ENCODE measurements around the gene RAB4A. TPM values are rescaled to one million over a fixed set of nuclear protein-coding genes. Genes with fewer than 3 reads are reported as not detected.

Gene RAB4A
- polyA plus RNA-seq, 6 donors from 2014 or later, result 16.5 to 26.6 (median 23.2) TPM

- H3K4me3 Mint-ChIP-seq, result peak overlapping the region in 1 of 8 donors; percentile 2
- H3K27ac Mint-ChIP-seq, result no peak overlapping the region
- H3K4me1 Mint-ChIP-seq, result peaks cover 6 to 9% (median 6%) of the 10 kb centered on the region in 3 donors
- H3K27me3 Mint-ChIP-seq, result no peaks in the 10 kb centered on the region
- no peak for ATAC-seq (ENCODE audit: low read depth in 2 of 2)
- H3K36me3 Mint-ChIP-seq, result peaks cover 0 to 6% of the 10 kb centered on the region in 2 donors
- DNase-seq, result no peak
- peaks cover 0 to 6% (median 5%) of the 10 kb centered on the region in 7 donors for H3K9me3 Mint-ChIP-seq
Measured at GRCh38 chr1:229266832-229267500, 3.9 kb upstream of the RAB4A start.

DNA sequence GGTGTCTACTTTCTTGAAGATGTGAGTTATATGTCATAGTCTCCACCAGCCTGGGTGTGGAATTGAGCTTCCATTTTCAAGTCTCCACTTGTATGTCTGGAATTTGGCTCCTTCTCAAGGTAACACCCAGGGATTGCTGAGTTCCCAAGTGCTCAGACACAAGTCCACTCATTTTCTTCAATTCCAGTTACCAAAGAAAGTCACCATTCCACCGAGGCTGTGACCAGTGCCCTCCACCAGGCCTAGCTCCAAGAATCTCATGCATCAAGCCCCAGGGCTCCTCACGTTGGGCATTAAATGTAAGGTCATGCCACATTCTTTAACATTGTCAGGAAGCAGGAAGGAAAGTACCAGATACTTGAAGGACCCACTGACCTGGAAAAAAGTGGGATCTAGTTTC, 2.4 kb upstream of the RAB4A start:
- no peaks in the 10 kb centered on the region for H3K27me3 Mint-ChIP-seq

GRCh38 chr1:229271448-229272159, 693 bp downstream of the RAB4A start:
- Mint-ChIP-seq H3K4me1 (peaks cover 23 to 37% (median 30%) of the 10 kb centered on the region in 3 donors), H3K4me3 (peak overlapping the region; percentile 82 to 99 (median 94)), H3K36me3 (peaks cover 0 to 6% of the 10 kb centered on the region in 2 donors), H3K27ac (peak overlapping the region in 5 of 6 donors; percentile 74 to 94 (median 92)), H3K9me3 (peaks cover 0 to 6% (median 5%) of the 10 kb centered on the region in 7 donors), H3K27me3 (no peaks in the 10 kb centered on the region)
- DNase-seq (no peak), ATAC-seq (ENCODE audit: low read depth in 2 of 2) (peak; percentile 68 to 70)

More for the DNA sequence above, 2.4 kb upstream of the RAB4A start:
- Mint-ChIP-seq H3K4me3 (peak overlapping the region in 2 of 8 donors; percentile 21 to 76), H3K36me3 (peaks cover 0 to 6% of the 10 kb centered on the region in 2 donors), H3K27ac (peak overlapping the region in 1 of 6 donors; percentile 45), H3K4me1 (peaks cover 17 to 22% (median 18%) of the 10 kb centered on the region in 3 donors), H3K9me3 (peaks cover 0 to 6% (median 5%) of the 10 kb centered on the region in 7 donors)
- no peak for DNase-seq
- ATAC-seq (ENCODE audit: low read depth in 2 of 2), result no peak

DNA sequence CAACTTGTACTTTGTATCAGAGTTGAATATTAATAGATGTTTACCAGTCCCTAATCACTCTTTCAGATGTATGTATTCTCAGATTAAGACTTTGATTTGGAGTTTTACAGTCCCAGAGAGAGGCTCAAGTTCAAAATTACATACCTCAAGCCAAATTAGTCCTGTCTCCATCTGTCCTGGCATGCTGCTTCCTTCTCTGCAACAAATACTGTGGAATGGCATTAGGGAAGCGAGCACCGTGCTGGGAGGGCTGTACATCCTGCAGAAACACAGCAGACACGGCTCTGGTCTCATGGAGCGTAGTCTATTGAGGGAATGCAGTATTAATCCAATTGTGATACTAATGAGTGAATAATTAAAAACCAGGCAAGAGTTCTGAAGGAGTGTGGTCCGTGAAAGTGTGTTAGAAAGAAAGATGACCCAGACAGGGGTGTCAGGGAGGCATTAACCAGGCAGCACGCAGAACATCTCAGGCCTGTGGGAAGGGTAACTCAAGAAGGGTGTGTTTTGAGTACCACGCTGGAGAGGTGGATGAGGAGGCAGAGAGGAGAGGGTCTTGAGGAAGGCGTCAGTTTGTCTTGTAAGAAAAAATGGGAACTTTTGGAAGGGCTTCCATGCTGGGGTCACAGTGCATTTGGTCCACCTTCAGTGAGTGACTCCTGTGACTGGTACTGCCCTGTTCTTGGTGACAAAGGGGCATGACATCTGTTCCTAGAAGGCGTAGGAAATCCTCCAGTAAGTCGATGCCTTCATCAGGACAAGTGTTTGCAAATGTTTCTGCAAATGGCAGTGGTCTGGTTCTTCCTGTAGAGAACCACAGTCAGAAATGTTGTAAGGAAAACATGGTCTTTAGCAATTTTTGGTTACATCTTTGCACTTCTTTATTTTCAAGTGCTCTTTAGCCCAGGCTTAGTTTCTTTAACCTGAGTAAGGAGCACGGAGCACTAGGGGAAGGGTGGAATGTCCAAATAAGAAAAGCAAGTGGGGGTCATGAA, 1.6 kb downstream of the RAB4A start:
- Mint-ChIP-seq H3K9me3 (peaks cover 0 to 5% (median 0%) of the 10 kb centered on the region in 7 donors), H3K4me1 (peaks cover 23 to 37% (median 30%) of the 10 kb centered on the region in 3 donors), H3K27me3 (no peaks in the 10 kb centered on the region), H3K36me3 (peaks cover 0 to 6% of the 10 kb centered on the region in 2 donors), H3K4me3 (peak overlapping the region; percentile 82 to 99 (median 94)), H3K27ac (peak overlapping the region in 3 of 6 donors; percentile 7 to 87 (median 74))
- DNase-seq (no peak), ATAC-seq (ENCODE audit: low read depth in 2 of 2) (no peak)

DNA sequence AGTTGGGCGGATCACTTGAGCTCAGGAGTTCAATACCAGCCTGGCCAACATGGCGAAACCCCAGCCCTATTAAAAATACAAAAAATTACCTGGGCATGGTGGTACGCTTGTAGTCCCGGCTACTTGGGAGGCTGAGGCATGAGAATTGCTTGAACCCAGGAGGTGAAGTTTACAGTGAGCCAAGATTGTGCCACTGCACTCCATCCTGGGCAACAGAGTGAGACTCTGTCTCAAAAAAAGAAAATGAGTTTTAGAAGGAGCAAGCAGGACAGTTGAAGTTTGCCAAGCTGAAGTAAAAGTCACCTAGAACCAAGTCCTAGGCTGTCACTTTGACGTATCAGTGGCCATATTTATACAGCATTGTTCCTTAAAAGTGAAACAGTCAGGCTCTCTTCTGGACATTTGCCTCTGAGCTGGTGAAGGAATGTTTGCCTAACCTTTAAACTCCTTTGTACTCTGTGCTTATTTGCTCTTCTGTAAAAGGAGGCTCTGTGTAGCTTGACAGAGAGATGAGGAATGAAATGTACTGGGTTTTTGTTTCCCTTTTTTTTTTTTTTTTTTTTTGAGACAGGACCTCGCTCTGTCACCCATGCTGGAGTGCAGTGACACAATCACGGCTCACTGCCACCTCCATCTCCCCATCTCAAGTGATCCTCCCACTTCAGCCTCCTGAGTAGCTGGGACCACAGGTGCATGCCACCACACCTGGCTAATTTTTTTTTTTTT, 2.8 kb downstream of the RAB4A start:
- peak overlapping the region in 1 of 8 donors; percentile 94 for H3K4me3 Mint-ChIP-seq

GRCh38 chr1:229275005-229275404, 4.1 kb downstream of the RAB4A start:
- H3K9me3 Mint-ChIP-seq, result peaks cover 0 to 5% (median 0%) of the 10 kb centered on the region in 7 donors
- DNase-seq, result no peak
- peaks cover 25 to 36% (median 32%) of the 10 kb centered on the region in 3 donors for H3K4me1 Mint-ChIP-seq
- H3K36me3 Mint-ChIP-seq, result peaks cover 0 to 6% of the 10 kb centered on the region in 2 donors
- no peak for ATAC-seq (ENCODE audit: low read depth in 2 of 2)
- no peak overlapping the region for H3K4me3 Mint-ChIP-seq
- no peak overlapping the region for H3K27ac Mint-ChIP-seq
- no peaks in the 10 kb centered on the region for H3K27me3 Mint-ChIP-seq

More for the DNA sequence above, 2.8 kb downstream of the RAB4A start:
- ATAC-seq (ENCODE audit: low read depth in 2 of 2) (no peak), DNase-seq (no peak)
- Mint-ChIP-seq H3K4me1 (peaks cover 23 to 37% (median 30%) of the 10 kb centered on the region in 3 donors), H3K27ac (no peak overlapping the region), H3K36me3 (peaks cover 0 to 6% of the 10 kb centered on the region in 2 donors), H3K9me3 (peaks cover 0 to 5% (median 0%) of the 10 kb centered on the region in 7 donors), H3K27me3 (no peaks in the 10 kb centered on the region)

- H3K4me1 Mint-ChIP-seq, result peaks cover 27 to 39% (median 35%) of the 10 kb centered on the region in 3 donors
- H3K27ac Mint-ChIP-seq, result no peak overlapping the region
- DNase-seq (no peak), ATAC-seq (ENCODE audit: low read depth in 2 of 2) (no peak)
- H3K9me3 Mint-ChIP-seq, result no peaks in the 10 kb centered on the region
- H3K27me3 Mint-ChIP-seq, result no peaks in the 10 kb centered on the region
- peaks cover 0 to 9% of the 10 kb centered on the region in 2 donors for H3K36me3 Mint-ChIP-seq
- H3K4me3 Mint-ChIP-seq, result no peak overlapping the region
Measured at GRCh38 chr1:229278120-229278741, 7.3 kb downstream of the RAB4A start.

DNA sequence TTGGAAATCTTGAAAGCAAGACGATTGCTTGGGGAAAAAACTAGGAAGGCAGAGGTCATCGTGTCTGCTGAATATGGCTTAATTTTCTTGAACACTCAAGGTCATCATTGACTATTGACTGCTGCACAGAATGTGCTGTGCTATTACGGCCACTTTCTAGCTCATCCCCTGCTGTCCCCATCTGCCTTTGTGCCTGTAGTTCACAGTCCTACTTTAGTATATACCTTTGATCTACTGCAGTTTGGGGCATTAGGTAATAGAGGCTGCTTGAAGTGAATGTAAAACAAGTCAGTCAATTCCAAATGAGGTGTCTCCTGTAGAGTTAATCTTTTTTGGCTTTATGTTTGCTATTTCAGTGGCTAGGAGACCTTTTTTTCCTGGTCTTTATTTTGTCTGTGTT, 8.3 kb downstream of the RAB4A start:
- no peaks in the 10 kb centered on the region for H3K9me3 Mint-ChIP-seq
- no peak overlapping the region for H3K27ac Mint-ChIP-seq
- DNase-seq, result no peak
- H3K4me3 Mint-ChIP-seq, result no peak overlapping the region
- no peaks in the 10 kb centered on the region for H3K27me3 Mint-ChIP-seq
- H3K4me1 Mint-ChIP-seq, result peaks cover 26 to 42% (median 35%) of the 10 kb centered on the region in 3 donors
- no peak for ATAC-seq (ENCODE audit: low read depth in 2 of 2)
- H3K36me3 Mint-ChIP-seq, result peaks cover 0 to 10% of the 10 kb centered on the region in 2 donors

DNA sequence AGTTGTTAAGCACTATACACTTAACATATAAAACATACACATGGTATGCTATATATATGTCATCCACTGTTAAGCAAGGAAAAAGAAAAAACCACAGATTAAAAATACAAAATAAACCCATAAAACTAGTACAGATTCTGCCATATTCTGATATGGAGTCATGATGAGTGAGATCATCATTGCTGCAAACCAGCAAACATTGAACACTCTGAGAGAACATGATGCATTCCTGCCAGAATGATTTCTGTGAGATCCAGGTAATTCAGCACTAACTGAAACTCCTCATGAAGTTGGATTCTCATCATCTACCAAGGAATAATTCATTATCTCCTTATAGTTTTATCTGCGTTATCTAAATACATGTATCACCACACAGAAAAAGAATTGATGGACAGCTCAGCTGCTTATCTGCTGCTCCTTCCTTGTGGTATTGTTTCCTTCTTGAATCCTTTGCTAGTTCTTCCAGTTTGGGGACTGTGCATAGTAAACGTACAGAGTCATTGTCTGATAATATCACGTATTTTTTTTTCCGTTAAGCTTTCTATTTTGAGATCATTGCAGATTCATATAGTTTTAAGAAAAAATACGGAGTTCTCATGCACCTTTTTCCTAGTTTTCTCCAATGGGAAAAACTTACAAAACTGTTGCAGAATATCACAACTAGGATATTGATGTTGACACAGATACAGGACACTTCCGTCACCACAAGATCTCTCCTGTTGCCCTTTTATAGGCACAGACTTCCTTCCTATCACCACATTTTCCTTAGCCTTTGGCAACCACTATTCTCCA, 9.3 kb downstream of the RAB4A start:
- no peak for DNase-seq
- H3K4me3 Mint-ChIP-seq, result no peak overlapping the region
- H3K27me3 Mint-ChIP-seq, result no peaks in the 10 kb centered on the region

DNA sequence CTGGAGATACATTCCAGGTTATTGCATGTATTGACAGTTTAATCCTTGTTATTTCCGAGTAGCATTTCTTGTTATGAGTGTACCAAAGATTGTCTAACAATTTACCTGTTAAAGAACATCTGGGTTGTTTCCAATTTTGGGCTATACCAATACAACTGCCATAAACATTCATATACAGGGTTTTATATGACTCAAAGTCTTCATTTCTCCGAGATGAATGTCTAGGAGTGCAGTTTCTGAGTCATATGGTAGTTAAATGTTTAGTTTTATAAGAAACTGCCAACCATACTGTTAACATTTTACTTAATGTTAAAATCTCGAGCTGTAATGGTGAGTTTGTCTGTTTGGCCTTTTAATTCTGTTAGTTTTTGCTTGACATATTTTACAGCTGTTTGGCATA, 10.0 kb downstream of the RAB4A start:
- no peaks in the 10 kb centered on the region for H3K9me3 Mint-ChIP-seq
- H3K4me3 Mint-ChIP-seq, result no peak overlapping the region
- no peaks in the 10 kb centered on the region for H3K27me3 Mint-ChIP-seq
- no peak overlapping the region for H3K27ac Mint-ChIP-seq
- peaks cover 0 to 10% of the 10 kb centered on the region in 2 donors for H3K36me3 Mint-ChIP-seq
- ATAC-seq (ENCODE audit: low read depth in 2 of 2), result no peak
- DNase-seq, result no peak
- H3K4me1 Mint-ChIP-seq, result peaks cover 21 to 42% (median 41%) of the 10 kb centered on the region in 3 donors

More for the DNA sequence above, 9.3 kb downstream of the RAB4A start:
- Mint-ChIP-seq H3K36me3 (peaks cover 0 to 10% of the 10 kb centered on the region in 2 donors), H3K4me1 (peaks cover 20 to 42% (median 40%) of the 10 kb centered on the region in 3 donors), H3K9me3 (no peaks in the 10 kb centered on the region), H3K27ac (peak overlapping the region in 2 of 6 donors; percentile 26 to 69)
- ATAC-seq (ENCODE audit: low read depth in 2 of 2), result no peak

- Mint-ChIP-seq H3K27me3 (no peaks in the 10 kb centered on the region), H3K4me1 (peaks cover 21 to 42% (median 41%) of the 10 kb centered on the region in 3 donors), H3K9me3 (no peaks in the 10 kb centered on the region), H3K36me3 (peaks cover 0 to 10% of the 10 kb centered on the region in 2 donors), H3K27ac (peak overlapping the region in 1 of 6 donors; percentile 54), H3K4me3 (no peak overlapping the region)
- ATAC-seq (ENCODE audit: low read depth in 2 of 2) (no peak), DNase-seq (no peak)
Measured at GRCh38 chr1:229281339-229281926, 10.5 kb downstream of the RAB4A start.

Measured in naive B cell (primary cell).